Measurements from ENCODE around the gene NFYC.

DNA sequence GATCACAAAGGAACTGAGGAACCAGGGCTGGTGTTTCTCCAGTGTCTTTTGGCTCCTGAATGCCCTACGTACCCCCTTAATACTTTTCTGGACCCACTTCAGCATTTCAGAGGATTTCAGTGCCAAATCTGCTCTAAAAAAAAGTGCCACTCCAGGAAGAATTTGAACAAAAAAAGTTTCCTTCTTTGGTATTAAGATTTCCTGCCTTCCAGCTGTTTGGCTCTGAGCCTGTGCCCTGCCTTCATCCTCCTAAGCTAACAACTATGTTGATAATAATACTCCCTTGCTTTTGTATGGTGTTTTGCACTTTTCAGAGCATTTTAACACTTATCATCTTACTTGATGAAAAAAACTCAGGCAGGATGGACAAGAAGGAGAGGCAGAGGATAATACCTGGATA lies 15.0 kb upstream of the NFYC start:
- TF ChIP-seq, protein P1, sequence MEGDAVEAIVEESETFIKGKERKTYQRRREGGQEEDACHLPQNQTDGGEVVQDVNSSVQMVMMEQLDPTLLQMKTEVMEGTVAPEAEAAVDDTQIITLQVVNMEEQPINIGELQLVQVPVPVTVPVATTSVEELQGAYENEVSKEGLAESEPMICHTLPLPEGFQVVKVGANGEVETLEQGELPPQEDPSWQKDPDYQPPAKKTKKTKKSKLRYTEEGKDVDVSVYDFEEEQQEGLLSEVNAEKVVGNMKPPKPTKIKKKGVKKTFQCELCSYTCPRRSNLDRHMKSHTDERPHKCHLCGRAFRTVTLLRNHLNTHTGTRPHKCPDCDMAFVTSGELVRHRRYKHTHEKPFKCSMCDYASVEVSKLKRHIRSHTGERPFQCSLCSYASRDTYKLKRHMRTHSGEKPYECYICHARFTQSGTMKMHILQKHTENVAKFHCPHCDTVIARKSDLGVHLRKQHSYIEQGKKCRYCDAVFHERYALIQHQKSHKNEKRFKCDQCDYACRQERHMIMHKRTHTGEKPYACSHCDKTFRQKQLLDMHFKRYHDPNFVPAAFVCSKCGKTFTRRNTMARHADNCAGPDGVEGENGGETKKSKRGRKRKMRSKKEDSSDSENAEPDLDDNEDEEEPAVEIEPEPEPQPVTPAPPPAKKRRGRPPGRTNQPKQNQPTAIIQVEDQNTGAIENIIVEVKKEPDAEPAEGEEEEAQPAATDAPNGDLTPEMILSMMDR (IDR thresholded peaks at IDR 0.05): no peak
- no peak for TF ChIP-seq POLR2A (IDR thresholded peaks at IDR 0.05)
